Muscle of back (tissue), 13 donors: ENCODE measurements around the gene KLRC1. TPM values are rescaled to one million over a fixed set of nuclear protein-coding genes. Genes with fewer than 3 reads are reported as not detected.
"Not testable (repeated sequence)": the region's sequence is repeated elsewhere in the genome, so short reads cannot be mapped to it uniquely, and the experiment has no call there.

Experiments used
- DNase-seq, 3 donors: peaks; one replicate each; pipeline versions ENCODE4 v3.0.0 to v3.0.0-alpha.2; 2013
- long read RNA-seq, 9 donors: transcript quantifications; one replicate each; lab custom pipeline, GENCODE V29; 2026
- polyA plus RNA-seq, 10 donors: library from polyadenylated mRNA; unstranded; fragments of 120-200 nt; gene quantifications; one replicate each; pipeline ENCODE4 v1.2.1, GENCODE V29; 2013; ENCODE audit not compliant: insufficient read length in 10 of 10

The KLRC1 gene
- 1 to 10 TPM in 2 of 10 donors, under 1 TPM in 6, not detected in 2; 0.21 to 1.5 (median 0.38) TPM for polyA plus RNA-seq
- long read RNA-seq, donor 1 = 0 reads
- long read RNA-seq, donor 2 = 0 reads
- long read RNA-seq, donor 3 = 0 reads
- long read RNA-seq, donor 4 = 0 reads
- long read RNA-seq, donor 5 = 0 reads
- long read RNA-seq, donor 6 = 0 reads
- long read RNA-seq, donor 7 = 0 reads
- long read RNA-seq, donor 8 = 0 reads
- long read RNA-seq, donor 9 = 0 reads

DNA sequence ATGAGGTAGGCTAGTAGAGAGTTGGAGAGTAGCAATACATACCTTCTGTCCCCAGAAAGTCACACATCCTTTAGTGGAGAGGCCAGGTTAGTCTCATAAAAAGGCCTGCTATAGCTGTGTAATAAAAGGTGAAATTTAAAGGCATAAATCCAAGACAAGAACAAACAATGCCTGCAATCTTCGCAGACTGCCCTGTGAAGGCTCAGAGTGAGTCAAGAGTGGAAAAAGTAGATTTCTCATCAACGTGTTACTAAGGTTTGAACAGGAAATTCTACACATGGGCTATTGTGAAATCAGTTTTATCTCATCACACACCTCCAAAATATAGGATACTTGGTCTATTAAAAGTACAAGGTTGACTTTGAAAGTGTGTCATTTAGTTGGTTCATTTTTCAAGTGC, at the start of gene KLRC1:
Gene KLRC1 (minus strand): TSS at position 222 of the 400 bp plus-strand sequence. CDS start 2,221 bp downstream, outside the sequence.
- no peak for DNase-seq

DNA sequence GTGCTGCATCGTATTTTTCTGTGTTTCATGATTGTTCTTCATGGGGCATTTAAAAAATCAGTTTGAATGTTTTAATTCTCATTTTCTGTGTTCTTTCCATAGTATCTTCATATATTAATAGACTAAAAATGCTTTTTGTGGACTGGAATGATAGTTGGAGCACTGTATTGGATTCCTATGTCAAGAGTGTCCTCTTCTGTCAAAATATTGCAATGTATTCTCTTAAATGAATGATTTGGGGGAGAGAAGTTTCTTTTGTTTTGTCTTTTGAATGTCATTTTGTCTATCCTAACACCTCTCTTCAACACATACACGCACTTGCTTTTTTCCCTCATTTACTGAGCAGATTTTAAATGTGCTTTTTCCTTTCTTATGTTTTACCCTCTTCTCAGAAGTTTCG, 47.9 kb upstream of the KLRC1 start:
- DNase-seq = peak in 2 of 3 donors; percentile 2 to 7

DNA sequence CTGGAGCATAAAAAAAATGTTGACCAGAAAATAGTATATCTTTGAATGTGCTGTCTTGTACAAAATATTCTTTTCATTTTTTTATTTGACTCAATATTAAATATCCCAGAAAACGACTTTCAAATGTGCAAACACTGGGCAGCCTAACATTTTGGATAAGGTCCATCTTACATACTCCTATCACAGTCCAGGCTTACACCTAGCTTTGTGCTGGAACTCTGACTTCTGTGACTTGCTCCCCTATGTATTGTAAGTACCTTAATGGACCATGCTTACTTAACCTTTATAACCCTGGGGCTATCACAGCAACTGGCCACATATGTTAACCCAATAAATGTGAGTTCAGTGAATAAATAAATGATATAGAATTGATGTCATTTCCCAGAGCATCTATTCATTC, 44.9 kb upstream of the KLRC1 start:
- DNase-seq = no peak

DNA sequence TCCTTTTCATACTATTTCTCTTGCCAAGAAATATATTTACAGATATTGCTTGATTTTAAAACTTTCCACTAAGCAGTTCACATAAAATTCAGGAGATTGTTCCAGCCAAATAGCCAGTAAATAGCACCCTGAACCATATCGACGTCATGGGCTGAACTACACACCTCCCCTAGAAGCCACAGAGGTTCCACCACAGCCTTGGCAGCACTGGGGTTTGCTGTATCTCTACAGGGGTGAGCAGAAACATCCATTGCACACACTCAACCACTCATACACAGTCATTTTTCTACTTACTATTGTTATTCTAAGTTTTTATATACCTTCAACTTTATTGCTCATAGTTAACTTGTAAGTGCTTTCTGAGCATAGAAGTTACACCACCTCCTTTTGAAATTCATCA, 44.4 kb upstream of the KLRC1 start:
- DNase-seq = no peak

DNA sequence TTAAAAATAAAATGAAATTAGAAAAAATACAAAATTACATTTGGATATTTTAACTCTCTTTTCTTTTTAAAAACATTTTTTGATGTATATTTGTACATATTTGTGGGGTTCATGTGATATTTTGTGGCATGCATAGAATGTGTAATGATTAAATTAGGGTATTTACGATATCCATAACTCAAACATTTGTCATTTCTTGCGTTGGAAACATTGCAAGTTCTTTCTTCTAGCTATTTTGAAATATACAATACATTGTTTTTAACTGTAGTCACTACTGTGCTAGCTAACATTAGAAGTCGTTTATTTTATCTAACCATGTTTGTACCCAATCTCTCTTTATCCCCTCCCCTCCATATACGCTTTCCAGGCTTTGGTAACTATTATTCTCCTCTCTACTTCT, 38.6 kb upstream of the KLRC1 start:
- no peak for DNase-seq

DNA sequence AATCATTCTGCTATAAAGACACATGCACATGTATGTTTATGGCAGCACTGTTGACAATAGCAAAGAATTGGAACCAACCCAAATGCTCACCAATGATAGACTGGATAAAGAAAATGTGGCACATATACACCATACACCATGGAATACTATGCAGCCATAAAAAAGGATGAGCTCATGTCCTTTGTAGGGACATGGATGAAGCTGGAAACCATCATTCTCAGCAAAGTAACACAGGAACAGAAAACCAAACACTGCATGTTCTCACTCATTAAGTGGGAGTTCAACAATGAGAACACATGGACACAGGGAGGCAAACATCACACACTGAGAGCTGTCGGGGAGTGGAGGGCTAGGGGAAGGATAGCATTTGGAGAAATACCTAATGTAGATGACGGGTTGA, 34.2 kb upstream of the KLRC1 start:
- not testable (repeated sequence) for DNase-seq

DNA sequence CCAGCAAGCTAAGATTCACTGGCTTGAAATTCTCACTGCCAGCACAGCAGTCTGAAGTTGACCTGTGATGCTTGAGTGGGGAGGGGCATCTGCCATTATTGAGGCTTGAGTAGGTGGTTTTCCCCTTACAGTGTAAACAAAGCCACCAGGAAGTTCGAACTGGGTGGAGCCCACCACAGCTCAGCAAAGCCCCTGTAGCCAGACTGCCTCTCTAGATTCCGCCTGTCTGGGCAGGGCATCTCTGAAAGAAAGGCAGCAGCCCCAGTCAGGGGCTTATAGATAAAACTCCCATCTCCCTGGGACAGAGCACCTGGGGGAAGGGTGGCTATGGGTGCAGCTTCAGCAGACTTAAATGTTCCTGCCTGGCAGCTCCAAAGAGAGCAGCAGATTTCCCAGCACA, 28.7 kb upstream of the KLRC1 start:
- DNase-seq = not testable (repeated sequence)

DNA sequence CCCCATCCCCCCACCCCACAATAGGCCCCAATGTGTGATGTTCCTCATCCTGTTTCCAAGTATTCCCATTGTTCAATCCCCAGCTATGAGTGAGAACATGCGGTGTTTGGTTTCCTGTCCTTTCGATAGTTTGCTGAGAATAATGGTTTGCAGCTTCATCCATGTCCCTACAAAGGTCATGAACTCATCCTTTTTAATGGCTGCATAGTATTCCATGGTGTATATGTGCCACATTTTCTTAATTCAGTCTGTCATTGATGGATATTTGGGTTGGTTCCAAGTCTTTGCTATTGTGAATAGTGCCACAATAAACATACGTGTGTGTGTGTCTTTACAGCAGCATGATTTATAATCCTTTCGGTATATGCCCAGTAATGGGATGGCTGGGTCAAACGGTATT, 19.6 kb upstream of the KLRC1 start:
- DNase-seq = not testable (repeated sequence)

DNA sequence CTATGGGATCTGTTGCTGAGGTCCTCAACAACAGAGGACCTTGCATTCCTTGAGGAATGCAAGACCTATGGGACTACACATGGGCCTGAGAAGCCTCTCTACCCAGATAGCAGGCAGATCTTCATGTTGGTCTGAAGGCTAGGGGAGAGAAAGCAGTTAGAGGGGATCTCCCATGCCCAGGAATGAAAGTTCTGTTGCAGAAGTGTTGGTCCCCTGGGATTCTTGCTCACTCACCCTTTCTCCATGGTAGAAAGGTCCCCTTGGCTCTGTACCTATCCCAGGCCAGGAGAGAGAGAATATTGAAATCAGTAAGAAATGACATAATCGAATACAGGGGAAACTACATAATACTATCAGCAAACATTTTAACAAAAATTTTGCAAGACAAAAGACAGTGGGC, 16.5 kb upstream of the KLRC1 start:
- DNase-seq = no peak

DNA sequence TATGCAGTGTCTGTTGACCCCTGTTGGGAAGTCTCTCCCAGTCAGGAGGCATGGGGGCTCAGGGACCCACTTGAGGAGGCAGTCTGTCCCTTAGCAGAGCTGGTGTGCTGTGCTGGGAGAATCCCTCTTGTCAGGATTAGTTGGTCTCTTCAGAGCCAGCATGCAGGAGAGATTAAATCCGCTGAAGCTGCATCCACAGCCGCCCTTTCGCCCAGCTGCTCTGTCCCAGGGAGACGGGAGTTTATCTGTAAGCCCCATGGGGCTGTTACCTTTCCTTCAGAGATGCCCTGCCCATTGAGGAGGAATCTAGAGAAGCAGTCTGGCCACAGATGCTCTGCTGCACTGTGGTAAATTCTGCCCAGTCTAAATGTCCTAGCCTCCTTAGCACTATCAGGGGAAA, 13.1 kb upstream of the KLRC1 start:
- no peak for DNase-seq

DNA sequence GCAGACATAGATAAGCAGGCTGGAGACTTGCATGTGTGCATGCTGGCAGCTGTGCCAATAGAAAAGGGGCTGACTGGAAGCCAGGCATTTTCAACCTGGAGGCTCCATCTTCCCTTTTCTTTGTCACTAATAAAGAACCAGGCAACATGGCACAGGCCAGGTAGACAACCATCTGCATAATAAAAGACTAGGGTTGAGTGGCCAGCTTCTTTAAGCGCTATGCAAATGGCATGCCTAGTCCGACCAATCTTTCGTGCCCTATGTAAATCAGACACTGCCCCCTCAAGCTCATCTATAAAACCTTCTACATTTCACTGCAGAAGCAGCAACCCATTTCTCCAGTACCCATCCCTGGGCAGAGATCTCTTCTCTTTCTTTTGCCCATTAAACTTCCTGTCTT, 4.6 kb upstream of the KLRC1 start:
- DNase-seq = no peak

DNA sequence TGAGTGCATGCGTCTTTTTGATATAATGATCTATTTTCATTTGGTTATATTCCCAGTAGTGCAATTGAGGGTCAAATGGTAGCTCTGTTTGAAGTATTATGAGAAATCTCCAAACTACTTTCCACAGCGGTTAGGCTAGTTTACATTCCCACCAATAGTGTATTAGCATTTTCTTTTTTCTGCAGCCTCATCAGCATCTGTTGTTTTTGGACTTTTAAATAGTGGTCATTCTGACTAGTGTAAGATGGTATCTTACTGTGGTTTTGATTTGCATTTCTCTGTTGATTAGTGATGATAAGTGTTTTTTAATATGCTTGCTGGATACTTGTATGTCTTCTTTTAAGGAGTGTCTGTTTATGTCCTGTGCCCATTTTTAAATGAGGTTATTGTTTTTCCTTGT, 3.7 kb upstream of the KLRC1 start:
- no peak for DNase-seq

DNA sequence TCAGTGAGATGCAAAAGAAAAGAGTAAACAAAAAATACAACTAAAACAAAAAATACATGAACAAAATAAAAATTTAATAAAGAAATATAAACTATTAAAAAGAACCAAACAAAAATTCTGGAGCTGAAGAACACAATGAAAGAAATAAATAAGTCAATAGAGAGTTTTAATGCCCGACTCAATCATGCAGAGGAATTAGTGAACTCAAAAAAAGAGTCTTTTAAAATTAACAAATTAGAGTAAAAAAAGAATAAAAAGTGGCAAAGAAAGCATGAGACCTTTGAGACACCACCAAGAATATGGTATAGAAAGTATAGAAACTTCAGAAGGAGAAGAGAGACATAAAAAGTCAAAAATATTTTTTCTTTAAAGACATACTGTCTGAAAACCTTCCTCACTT, 2.6 kb upstream of the KLRC1 start:
- no peak for DNase-seq

DNA sequence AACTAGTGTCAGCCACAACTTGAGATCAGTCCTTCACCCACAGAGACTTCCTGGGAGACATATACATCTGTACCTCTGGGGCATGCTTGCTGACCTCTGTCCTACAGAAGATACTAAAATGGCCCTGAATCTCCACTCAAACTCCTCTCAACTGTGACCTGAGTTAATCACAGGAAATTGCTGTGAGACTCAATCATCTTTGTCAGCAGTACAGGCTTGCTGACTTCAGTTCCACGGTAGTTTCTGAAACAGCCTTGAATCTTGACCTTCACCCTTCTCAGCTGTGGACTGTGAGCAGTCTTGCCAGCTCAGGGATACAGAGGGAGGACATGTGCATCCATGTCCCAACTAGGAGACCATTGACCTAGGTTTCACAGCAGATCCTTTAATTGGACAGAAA, 1.4 kb upstream of the KLRC1 start:
- DNase-seq = no peak

DNA sequence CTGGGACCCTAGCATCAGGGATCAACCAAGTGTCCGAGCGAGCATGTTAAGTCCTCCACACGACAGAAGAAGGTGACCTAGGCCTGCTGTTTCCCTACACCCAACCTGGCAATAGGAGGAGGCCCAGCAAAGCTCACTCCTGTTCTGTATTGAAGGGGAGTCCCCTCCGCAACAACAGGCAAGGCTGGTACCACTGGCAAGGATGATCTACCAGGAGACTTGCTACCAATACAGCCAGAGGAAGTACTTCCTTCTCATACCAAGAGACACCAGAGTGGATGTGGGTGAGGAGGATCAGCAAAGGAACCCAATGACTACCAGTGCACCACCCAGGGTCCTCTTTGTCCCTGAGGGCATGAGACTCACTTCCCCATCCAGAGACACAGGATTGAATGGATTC, 4.9 kb downstream of the KLRC1 start:
- no peak for DNase-seq

DNA sequence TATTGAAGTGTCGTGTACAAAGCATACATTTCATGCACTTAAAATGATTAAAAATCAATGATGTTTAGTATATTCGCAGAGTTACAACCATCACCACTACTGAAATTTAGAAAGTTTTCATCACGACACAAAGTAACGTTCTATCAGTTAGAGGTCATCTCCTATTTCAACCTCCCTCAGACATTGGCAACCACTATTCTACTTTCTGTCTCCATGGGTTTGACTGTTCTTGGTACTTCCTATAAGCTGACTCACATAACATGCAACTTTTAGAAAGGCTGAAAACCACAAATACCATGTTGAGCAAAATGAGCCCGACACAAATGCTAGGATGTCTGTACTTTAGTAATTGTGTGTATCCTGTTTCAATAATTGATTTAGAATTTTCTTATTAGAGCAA, 7.1 kb downstream of the KLRC1 start:
- DNase-seq = not testable (repeated sequence)

DNA sequence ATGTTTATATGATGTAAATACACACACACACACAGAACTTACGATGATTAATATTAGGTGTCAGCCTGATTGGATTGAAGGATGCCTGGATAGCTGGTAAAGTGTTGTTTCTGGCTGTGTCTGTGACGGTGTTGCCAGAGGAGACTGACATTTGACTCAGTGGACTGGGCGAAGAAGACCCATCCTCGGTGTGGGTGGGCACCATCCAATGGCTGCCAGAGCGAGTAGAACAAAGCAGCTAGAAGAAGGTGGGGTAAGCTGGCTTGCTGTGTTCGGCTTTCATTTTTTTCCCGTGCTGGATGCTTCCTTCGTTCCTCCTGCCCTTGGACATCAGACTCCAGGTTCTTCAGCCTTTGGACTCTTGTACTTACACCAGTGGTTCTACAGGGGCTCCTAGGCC, 12.0 kb downstream of the KLRC1 start:
- DNase-seq = not testable (repeated sequence)

DNA sequence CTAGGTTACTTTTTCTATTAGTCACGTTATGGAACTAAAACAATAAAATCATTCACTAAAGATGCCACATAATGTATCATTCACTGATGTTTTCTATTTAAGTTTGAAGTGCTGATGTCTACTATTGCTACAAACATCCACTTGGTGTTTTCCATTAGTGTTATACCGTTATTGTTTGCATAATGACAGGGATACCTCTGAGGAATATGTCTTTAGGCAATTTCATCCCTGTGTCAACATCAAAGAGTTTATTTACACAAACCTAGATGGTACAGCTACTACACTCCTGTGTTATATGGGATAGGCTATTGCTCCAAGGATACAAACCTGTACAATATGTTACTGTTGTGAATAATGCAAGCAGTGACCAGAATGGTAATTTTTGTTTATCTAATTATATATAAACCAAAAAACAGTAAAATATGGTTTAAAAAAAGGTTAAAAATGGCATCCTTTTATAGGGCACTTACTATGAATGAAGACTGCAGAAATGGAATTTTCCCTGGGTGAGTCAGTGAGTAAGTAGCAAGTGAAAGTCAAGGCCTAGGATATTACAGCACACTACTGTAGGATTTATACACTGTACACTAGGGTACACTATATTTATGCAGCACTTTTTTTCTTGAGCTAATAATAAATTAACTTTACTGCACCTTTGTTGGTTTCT, 13.4 kb downstream of the KLRC1 start:
- not testable (repeated sequence) for DNase-seq

DNA sequence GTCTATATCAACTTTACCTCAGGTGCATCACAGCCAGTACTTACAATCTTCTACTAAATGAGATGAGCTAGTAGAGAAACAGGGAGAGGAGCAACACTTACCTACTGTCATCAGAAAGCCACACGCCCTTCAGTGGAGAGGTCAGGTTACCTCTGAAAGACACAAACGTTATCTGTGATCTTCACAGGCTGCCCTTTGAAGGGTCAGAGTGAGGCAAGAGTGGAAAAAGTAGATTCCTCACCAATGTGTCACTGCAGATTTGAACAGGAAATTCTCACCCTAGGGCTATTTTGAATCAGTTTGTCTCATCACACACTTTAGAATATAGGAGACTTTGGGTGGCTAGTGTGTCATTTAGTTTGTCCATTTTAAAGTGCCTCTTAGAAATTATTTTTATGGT, 15.6 kb downstream of the KLRC1 start:
- DNase-seq = not testable (repeated sequence)

DNA sequence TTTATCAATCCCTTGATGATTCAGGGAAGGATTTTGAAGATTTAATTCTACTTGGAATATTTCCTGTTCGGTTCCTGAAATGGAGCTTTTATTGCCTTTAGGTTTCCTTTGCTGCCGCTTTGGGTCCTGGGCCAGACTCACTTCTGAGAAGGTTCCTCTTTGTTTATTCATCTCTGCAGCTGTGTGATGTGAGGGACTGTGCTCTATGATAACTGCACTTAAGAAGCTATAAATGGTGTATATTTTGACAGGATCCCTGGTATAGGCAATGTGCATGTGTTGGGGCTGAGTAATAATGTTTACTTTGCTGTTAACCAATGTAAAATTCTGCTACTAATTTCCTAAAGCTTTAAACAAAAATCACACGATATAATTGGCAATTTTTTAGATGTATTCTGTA, 17.4 kb downstream of the KLRC1 start, which contains the start of gene KLRC2:
Gene KLRC2 (minus strand): TSS at position 195 of the 400 bp plus-strand sequence. CDS start 24 bp downstream, at position 171.
- peak in 1 of 3 donors; percentile 13 for DNase-seq

DNA sequence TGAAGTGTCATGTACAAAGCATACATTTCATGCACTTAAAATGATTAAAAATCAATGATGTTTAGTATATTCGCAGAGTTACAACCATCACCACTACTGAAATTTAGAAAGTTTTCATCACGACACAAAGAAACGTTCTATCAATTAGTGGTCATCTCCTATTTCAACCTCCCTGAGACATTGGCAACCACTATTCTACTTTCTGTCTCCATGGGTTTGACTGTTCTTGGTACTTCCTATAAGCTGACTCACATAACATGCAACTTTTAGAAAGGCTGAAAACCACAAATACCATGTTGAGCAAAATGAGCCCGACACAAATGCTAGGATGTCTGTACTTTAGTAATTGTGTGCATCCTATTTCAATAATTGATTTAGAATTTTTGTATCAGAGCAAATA, 22.6 kb downstream of the KLRC1 start:
- DNase-seq = not testable (repeated sequence)

DNA sequence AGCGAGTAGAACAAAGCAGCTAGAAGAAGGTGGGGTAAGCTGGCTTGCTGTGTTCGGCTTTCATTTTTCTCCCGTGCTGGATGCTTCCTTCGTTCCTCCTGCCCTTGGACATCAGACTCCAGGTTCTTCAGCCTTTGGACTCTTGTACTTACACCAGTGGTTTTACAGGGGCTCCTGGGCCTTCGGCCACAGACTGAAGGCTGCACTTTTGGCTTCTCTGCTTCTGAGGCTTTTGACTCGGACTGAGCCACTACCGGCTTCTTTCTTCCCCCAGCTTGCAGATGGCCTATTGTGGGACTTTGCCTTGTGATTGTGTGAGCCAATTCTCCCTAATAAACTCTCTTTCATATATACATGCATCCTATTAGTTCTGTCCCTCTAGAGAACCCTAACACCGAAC, 27.2 kb downstream of the KLRC1 start:
- not testable (repeated sequence) for DNase-seq

DNA sequence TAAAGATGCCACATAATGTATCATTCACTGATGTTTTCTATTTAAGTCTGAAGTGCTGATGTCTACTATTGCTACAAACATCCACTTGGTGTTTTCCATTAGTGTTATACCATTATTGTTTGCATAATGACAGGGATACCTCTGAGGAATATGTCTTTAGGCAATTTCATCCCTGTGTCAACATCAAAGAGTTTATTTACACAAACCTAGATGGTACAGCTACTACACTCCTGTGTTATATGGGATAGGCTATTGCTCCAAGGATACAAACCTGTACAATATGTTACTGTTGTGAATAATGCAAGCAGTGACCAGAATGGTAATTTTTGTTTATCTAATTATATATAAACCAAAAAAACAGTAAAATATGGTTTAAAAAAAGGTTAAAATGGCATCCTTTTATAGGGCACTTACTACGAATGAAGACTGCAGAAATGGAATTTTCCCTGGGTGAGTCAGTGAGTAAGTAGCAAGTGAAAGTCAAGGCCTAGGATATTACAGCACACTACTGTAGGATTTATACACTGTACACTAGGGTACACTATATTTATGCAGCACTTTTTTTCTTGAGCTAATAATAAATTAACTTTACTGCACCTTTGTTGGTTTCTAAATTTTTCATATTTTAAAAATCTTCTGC, 28.8 kb downstream of the KLRC1 start:
- not testable (repeated sequence) for DNase-seq
